Measurements from ENCODE around the gene TSLP. TPM values are rescaled to one million over a fixed set of nuclear protein-coding genes. Genes with fewer than 3 reads are reported as not detected.

Gene TSLP
- 0.53 and 0.93 TPM in 2 replicates for total RNA-seq

DNA sequence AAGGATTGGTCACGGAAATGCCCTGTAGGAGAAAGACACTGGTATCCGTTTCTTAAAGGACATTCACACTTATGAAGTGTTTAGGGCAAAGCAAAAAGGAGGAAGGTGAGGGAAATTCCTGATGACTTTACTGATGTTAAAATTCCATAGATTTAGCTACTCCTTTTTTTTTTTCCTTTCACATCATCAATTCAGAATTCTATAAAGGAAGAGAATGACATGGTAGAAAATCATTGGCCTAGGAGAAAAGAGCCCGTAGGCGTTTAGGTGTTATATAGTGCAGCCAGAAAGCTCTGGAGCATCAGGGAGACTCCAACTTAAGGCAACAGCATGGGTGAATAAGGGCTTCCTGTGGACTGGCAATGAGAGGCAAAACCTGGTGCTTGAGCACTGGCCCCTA is at the start of gene TSLP:
Gene TSLP (plus strand): TSS at position 301 of the 400 bp plus-strand sequence. CDS start 178 bp downstream, outside the sequence.

DNA sequence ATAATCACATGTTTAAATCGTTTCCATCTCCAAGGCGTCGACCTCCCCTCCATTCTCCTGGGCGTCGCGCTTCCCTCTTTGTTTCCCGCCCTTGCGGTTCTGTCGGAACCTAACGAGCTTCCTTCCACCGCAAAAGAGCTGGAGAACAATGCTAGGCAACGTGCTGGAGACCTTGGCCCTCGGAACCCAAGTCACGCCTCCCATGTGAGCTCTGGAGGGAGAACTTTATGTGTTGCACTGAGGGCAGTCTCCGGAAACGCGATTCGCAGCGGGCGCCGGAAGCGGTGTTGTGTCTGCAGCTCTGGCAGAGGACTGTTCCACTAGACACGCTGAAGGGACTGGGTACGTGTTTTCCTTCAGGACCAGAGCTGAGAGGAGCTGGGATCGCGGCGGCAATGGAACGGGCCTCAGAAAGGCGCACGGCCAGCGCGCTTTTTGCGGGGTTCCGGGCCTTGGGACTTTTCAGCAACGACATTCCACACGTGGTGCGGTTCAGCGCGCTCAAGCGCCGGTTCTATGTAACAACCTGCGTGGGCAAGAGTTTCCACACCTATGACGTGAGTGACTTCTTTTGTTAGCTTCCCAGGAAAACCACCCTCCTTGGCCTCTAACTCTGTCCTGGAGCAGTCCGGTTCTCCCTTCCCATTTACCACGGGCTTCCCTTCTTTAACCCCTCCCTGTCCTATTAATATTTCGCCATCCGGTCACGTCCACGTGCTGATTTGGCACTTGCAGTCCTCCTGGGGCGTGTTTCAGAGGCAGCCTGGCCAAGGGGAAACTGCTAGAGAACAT is 20.7 kb downstream of the TSLP start, which contains the start of gene WDR36:
Gene WDR36 (plus strand): TSS at position 287 of the 792 bp plus-strand sequence. CDS start 109 bp downstream, at position 396.

Other genes starting within 250 kb of the TSLP start
- gene WDR36, start 20.6 kb downstream of the TSLP start, total RNA-seq, result 90.0 and 114 TPM in 2 replicates
- 0.93 and 2.6 TPM in 2 replicates for gene CAMK4, start 152.7 kb downstream of the TSLP start, total RNA-seq

All from thoracic aorta endothelial cell (primary cell).